Coronary artery (tissue), 2 donors: ENCODE results near the gene ADAMTSL5.
"Not testable (repeated sequence)": the region's sequence is repeated elsewhere in the genome, so short reads cannot be mapped to it uniquely, and the experiment has no call there.

Experiments
- DNase-seq: peaks from one replicate; pipeline ENCODE4 v3.0.0-alpha.2; 2017; ENCODE audit warnings: low spot score
- H3K27ac ChIP-seq, 2 donors: fragments of 200-600 bp; sonication (generic); one replicate each; pipeline ENCODE4 v1.5.1; 2016 to 2019
- H3K4me3 ChIP-seq: fragments of 200-600 bp; sonication (generic); 2 replicates; pipeline ENCODE4 v1.5.1; 2016; ENCODE audit warnings: mild to moderate bottlenecking, moderate library complexity
- TF ChIP-seq, protein P1 (sequence below): fragments of 200-600 bp; sonication (generic); IDR thresholded peaks from one replicate; pipeline ENCODE4 v1.5.1; 2019; ENCODE audit warnings: antibody characterized with exemption

ADAMTSL5 gene

DNA sequence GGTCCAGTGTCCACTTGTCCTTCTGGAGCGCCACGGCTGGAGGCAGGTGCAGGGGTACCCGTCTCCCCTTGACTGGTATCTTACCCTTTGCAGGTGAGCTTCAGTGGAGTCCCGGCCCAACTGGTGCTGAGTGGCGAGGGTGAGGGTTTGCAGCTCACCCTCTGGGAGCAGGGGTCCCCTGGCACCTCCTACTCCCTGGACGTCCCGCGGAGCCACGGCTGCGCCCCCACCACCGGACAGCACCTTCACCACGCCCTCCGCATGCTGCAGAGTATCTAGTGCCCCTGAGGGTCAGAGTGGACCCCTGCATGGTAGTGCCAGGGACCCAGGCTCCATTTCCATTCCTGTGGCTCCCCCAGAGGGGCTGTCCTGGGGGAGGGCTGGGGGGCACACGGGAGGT, 22.2 kb upstream of the ADAMTSL5 start:
- Histone ChIP-seq H3K4me3 (no peak overlapping the region), H3K27ac (no peak overlapping the region)
- DNase-seq: no peak
- TF ChIP-seq, protein P1, sequence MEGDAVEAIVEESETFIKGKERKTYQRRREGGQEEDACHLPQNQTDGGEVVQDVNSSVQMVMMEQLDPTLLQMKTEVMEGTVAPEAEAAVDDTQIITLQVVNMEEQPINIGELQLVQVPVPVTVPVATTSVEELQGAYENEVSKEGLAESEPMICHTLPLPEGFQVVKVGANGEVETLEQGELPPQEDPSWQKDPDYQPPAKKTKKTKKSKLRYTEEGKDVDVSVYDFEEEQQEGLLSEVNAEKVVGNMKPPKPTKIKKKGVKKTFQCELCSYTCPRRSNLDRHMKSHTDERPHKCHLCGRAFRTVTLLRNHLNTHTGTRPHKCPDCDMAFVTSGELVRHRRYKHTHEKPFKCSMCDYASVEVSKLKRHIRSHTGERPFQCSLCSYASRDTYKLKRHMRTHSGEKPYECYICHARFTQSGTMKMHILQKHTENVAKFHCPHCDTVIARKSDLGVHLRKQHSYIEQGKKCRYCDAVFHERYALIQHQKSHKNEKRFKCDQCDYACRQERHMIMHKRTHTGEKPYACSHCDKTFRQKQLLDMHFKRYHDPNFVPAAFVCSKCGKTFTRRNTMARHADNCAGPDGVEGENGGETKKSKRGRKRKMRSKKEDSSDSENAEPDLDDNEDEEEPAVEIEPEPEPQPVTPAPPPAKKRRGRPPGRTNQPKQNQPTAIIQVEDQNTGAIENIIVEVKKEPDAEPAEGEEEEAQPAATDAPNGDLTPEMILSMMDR: no peak

DNA sequence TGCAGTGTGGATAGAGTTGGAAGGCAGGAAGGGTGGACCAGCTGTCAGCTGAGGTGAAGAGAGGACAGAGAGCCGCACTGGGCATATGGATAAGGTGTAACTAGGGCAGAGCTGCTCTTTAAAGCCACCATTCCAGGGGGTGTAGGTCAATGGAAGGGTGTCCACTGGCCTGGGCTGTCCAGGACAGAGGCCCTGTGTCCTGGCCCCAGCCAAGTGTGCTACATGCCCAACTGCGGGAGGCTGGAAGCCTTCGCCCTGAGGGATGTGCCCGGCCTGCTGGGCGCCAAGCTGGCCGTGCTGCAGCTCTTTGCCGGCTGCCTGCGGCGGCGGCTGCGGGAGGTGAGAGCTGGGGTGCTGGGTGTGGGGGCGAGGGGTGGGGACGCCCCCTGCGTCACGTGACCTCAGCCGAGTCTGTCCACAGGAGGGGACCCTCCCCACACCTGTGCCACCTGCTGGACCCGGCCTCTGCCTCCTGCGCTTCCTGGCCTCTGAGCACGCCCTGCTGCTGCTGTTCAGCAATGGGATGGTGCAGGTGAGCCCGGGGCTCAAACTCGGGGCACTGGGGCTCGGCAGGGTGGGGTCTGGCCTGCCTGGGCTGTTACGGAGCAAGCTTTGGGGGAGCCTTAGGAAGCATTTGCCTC, 20.8 kb upstream of the ADAMTSL5 start:
- Histone ChIP-seq H3K27ac (no peak overlapping the region), H3K4me3 (no peak overlapping the region)
- DNase-seq: no peak
- TF ChIP-seq, protein P1: no peak

DNA sequence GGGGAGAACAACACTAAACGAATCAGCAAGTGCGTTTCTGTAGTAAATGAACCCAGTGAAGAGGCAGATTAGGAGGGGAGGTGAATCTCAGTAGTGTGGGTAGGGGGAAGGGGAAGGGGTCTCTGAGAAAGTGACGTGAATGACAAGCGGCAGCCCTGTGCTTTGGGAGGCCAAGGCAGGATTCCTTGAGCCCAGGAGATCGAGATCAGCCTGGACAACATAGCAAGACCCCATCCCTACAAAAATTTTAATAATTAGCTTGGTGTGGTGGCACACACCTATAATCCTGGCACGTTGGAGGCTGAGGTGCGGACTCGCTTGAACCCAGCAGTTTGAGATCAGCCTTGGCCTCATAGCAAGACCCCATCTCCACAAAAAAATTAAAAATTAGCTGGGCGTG, 19.2 kb upstream of the ADAMTSL5 start:
- no peak for DNase-seq
- TF ChIP-seq, protein P1: no peak
- Histone ChIP-seq H3K4me3 (no peak overlapping the region), H3K27ac (no peak overlapping the region)

DNA sequence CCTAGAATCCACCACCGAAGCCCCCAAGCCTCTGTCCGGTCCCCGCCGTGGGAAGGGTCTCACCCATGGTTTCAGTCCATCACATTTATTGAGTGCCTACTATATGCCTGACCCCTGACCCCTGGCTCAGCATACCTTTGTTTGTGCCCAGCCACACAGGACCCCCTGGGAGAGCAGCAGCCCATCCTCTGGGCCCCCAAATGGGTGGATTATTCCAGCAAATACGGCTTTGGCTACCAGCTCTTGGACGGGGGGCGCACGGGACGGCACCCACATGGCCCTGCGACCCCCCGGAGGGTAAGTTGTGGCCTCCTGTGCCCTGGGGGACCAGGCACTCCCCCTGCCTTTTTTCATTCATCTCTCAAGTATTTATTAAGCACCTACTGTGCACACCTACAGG, 18.8 kb upstream of the ADAMTSL5 start:
- no peak overlapping the region for H3K27ac ChIP-seq
- no peak for DNase-seq
- H3K4me3 ChIP-seq: no peak overlapping the region
- TF ChIP-seq, protein P1: no peak

DNA sequence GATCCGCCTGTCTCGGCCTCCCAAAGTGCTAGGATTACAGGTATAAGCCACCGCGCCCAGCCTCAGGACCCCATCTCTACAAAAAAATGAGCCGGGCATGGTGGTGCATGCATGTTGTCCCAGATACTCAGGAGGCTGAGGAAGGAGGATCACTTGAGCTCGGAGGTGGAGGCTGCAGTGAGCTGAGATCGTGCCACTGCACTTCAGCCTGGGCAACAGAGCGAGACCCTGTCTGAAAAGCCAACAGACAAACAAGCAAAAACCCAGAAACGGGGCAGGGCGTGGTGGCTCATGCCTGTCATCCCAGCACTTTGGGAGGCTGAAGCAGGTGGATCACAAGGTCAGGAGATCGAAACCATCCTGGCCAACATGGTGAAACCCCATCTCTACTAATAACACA, 18.0 kb upstream of the ADAMTSL5 start:
- not testable (repeated sequence) for DNase-seq, H3K27ac ChIP-seq, H3K4me3 ChIP-seq

DNA sequence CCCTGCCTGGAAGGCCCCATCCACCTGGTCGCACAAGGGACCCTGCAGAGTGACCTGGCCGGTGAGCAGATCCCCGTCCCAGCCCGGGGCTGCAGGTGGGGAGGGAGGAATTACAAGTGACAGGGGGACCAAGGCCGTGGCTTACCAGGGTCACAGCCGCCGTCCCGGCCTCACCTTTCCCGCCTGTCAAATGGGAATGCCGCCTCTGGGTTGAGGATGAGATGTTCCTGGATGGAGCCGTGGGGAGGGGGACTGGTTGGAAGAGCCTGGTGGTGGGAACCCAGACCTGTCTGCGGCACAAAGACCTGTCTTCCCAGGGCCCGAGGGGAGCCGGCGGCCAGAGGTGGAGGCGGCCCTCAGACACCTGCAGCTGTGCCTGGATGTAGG, 16.6 kb upstream of the ADAMTSL5 start:
- DNase-seq: no peak
- Histone ChIP-seq H3K4me3 (no peak overlapping the region), H3K27ac (no peak overlapping the region)
- TF ChIP-seq, protein P1: no peak

DNA sequence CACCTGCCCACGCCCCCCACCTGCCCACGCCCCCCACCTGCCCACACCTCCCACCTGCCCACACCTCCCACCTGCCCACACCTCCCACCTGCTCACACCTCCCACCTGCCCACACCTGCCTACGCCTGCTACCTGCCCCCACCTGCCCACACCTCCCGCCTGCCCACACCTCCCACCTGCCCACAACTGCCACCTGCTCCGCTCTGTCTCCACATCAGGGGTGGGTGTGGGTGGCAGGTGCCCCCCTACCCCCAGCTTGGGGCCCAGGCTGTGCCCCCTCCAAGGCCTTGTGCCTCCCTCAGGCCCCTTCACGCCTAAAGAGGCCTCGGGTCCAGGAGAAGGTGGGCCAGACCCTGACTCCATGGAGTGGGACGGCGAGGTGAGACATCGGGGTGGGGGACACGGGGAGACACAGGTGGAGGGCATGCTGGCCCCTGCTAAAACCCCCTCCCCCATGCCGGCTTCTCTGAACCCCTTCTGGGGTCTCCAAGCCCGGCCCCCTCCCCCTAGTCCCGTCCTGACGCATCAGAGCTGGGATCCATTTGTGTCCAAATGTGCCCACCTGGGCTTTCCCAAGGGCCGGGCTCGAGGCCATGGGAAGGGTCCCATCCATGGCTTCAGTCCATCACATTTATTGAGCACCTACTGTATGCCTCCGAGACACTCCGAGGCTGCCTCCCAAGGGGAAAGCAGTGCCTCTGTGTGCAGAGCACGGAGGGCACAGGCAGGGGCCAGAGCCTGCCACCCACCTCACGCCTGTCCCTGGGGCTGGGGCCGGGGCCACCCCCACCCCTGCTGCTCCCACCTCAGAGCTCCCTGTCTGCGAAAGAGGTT, 16.0 kb upstream of the ADAMTSL5 start:
- H3K4me3 ChIP-seq: no peak overlapping the region
- no peak overlapping the region for H3K27ac ChIP-seq
- no peak for DNase-seq
- TF ChIP-seq, protein P1: no peak
